GM18502 (cell line): ENCODE measurements around the gene ZNF319.
"Not testable (repeated sequence)": the region's sequence is repeated elsewhere in the genome, so short reads cannot be mapped to it uniquely, and the experiment has no call there.

Experiments used
- ATAC-seq: cut with Tn5 transposase; IDR thresholded peaks from one replicate; pipeline ENCODE4 v1.9.1; 2021; ENCODE audit warnings: mild to moderate bottlenecking; ENCODE audit not compliant: unreplicated experiment, poor library complexity

ZNF319 gene

GRCh38 chr16:58022601-58023371 is 22.3 kb upstream of the ZNF319 start:
- no peak for ATAC-seq

DNA sequence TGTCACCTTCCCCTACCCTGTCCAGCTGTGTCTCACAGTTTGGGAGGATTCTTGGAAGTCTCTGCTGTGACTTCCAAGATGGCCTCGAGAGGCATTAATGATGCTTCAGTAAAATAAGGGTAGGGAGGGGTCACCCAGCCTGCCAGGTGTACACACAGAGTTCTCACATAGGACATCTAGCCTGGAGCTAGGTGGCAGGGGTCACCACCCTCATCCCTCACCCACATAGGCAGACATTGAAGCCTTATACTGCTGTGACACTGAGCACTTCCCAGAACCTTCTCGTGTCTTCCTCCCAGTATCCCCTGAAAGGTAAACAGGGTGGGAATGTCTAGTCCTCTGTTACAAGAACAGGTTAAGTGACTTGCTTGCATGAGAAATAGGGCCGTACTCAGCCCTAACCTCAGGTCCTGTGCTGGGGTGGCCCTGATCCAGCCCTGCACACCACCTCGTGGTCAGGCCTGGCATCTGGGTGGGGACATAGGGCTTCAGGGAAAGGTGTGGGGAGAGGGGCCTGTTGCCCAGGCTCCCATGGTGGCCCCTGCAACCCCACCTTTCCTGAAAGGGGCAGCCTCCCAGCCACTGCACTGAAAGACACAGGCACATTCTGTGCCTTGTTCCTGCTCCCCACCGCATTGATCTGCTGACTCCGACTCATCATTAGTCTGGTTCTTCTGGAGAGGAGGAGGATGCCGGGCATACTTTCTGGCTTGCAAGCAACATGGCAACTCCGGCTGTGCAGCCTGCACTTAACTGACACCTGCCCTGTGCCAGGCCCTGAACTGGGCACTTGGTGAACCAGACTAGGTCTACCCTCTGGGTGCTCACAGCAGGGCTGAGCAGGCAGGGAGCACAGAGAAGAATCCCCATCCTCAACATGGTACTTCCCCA is 21.4 kb upstream of the ZNF319 start:
- no peak for ATAC-seq

GRCh38 chr16:58020628-58021521 is 20.4 kb upstream of the ZNF319 start:
- no peak for ATAC-seq

GRCh38 chr16:58019866-58020538 is 19.5 kb upstream of the ZNF319 start:
- no peak for ATAC-seq

- no peak for ATAC-seq
Measured at GRCh38 chr16:58018803-58019202, 18.3 kb upstream of the ZNF319 start.

- ATAC-seq, result no peak
Measured at GRCh38 chr16:58016840-58017446, 16.5 kb upstream of the ZNF319 start.

GRCh38 chr16:58013201-58013956 is 12.9 kb upstream of the ZNF319 start:
- ATAC-seq, result no peak

DNA sequence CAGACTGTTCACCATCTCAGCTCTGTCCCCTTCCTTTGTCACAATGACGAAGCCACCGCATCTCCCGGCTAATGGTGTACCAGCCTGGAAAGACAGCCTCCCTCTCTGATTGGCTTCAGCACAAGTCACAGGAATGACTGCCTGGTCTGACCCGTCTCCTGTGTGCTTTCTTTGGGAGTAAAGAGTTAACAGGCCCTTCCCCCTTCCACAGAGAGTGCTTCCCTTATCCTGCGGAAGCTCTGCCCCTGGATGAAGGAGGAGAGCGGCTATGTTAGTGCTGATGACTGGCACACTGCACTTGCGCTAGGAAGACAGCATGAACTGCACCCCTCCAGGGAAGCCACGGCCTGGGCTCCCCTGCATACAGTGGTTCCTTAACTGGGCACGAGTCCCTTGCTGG is 12.0 kb upstream of the ZNF319 start:
- no peak for ATAC-seq

DNA sequence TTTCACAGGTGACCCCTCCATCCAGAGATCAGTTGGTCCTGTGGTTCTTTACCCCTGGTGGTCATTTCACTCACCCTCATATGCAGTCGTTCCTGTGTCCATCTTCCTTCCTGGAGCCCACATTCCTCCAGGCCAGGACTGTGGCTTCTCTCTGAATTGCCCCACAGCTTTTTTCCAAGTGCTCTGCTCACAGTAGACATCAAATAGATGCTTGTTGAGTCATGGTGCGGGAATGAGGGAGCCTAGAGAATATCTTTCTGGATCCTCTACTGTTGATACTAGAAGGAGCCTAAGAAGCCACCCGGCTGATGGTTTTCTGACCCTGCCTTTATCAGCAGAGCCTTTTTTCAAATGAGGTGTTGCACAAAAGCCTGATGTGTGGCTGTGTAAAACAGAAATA is 11.2 kb upstream of the ZNF319 start:
- ATAC-seq, result no peak

DNA sequence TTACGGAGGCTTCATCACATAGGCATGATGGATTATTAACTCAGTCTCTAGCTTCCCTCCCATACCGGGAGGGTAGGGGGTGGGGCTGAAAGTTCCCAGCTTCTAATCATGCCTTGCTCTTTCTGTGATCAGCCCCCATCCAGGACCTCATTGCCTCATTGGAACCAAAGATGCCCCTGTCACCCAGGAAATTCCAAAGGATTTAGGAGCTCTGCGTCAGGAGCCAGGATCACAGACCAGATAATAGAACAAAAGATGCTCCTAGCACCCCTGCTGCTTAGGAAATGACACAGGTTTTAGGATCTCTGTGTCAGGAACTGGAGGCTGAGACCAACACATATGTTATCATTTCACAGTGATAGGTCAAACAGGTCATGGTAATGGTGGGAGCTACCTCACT is 10.4 kb upstream of the ZNF319 start:
- ATAC-seq, result no peak

DNA sequence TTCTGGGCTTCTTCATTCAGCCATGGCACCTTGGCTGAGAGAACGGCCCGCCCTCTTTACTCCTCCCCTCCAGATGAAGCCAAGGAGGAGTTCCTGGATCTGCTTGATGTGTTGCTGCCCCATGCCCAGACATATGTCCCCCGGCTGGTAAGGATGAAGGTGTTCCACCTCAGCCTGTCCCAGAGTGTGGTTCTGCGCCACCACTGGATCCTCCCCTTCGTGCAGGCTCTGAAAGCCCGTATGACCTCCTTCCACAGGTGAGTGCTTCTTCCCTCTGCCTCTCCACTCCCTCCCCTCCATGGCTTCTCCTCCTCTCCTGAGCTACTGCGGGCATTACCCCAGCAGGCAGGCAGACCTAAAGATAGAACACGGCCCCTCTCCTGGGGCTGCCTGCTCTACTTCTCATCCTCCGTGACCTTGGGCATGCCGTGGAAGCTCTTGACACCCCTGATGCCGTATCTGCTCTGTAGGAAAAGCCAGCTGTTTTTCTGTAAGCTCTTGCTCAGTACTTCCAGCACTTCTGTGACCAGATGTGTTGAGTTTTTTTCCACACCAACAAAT is 9.5 kb upstream of the ZNF319 start:
- no peak for ATAC-seq

DNA sequence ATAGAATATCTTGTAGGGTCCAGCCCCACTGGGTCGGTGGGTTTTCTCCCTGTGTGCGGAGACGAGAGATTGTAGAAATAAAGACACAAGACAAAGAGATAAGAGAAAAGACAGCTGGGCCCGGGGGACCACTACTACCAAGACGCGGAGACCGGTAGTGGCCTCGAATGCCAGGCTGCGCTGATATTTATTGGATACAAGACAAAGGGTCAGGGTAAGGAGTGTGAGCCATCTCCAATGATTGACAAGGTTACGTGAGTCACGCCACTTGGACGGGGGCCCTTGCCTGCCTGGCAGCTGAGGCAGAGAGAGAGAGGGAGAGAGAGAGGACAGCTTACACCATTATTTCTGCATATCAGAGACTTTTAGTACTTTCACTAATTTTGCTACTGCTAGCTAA is 4.3 kb upstream of the ZNF319 start:
- ATAC-seq, result not testable (repeated sequence)

- no peak for ATAC-seq
Measured at GRCh38 chr16:58002936-58003335, 2.5 kb upstream of the ZNF319 start.

GRCh38 chr16:58002416-58002800 is 1.9 kb upstream of the ZNF319 start:
- ATAC-seq, result no peak

DNA sequence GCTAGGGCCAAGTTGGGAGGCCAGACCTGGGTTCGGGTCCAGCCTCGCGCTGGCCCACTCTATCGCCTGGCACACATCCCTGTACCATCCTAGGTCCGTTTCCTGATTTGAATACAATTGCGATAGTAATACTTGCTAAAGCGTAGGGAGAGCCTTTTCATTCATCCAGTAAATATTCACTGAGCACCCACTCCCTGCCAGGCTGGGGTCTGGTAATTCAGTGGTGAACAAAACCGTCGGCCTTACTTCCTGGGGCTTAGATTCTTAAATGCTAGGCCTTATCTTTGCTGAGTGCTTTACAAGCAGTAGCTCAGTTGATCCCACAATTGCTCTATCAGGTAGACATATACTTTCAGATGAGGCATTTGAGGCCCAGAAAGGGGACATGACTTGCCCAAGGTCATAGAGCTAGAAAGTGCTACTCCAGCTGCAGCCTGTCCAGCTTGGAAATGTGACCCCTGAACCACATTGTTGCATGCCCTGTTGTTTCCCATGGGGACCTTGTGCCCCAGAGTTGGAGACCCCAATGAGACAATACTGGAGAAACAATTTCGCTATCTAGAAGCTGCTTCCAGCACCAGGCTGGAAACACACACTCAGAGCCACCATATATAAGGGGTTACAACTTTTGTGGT is 1.4 kb upstream of the ZNF319 start:
- ATAC-seq, result no peak

DNA sequence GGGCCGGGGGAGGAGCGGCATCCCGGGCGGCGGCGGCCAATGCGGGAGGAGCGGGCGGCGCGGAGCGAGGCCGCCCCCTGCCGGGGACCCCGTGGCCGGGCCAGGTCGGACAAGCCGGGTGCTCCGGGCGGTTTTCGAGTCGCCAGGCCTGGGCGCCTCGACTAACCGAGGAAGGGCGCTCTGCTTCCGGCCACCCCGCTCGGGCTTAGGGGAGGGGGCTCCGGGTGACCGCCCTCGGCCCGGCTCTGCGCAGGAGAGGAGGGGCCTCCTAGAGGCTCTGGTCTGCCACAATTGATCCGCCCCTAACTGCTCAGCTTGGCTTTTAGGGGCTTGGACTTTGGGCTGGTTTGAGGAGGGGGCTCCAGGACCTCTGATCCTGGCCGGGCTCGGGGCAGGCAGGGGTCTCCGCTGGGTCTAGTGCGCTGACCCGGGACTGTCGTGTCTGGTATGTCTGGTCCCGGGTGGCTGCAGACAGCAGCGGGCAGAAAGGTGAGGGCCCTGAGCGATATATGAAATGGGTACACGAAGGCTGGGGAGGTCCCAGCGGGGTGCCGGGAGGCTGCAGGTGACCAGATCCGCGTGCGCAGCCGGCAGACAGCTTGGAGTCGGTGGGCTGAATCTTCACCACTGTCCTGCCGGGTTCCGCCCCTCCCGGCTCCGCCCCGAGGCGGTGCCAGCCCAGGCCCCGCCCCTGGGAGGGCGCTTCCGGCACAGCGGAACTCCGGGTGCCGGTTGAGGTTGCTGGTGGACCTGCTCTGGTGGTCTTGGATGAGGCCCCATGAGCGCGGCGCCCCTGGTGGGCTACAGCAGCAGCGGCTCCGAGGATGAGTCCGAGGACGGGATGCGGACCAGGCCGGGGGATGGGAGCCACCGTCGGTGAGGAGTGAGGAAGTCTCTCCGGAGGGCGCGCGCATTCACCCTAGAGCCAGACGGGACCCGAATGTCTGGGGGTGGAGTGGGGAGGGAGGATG is 519 bp upstream of the ZNF319 start, which contains the start of gene USB1:
USB1 (plus strand) TSS at position 702 of the 971 bp plus-strand sequence; CDS start at position 779, 77 bp downstream.
- peak; percentile 83 for ATAC-seq
